Esophagus squamous epithelium (tissue), 4 donors: ENCODE measurements around the gene NPY.

Experiments used
- POLR2A ChIP-seq, 4 donors: fragments of 450-650 bp; IDR thresholded peaks; one replicate each; pipeline ENCODE4 v1.6.1; 2017; ENCODE audit warnings: antibody characterized with exemption in 4 of 4, mild to moderate bottlenecking in 4 of 4, moderate library complexity in 3 of 4
- TF ChIP-seq, protein P1 (sequence below), 6 experiments: fragments of 450-650 bp in 4 of 6; fragments of 200-600 bp in 2 of 6; sonication (generic) in 2 of 6; IDR thresholded peaks; one replicate each; pipeline ENCODE4 v1.5.1; 2016 to 2019; ENCODE audit warnings: antibody characterized with exemption in 6 of 6, mild to moderate bottlenecking in 4 of 6, moderate library complexity in 4 of 6

DNA sequence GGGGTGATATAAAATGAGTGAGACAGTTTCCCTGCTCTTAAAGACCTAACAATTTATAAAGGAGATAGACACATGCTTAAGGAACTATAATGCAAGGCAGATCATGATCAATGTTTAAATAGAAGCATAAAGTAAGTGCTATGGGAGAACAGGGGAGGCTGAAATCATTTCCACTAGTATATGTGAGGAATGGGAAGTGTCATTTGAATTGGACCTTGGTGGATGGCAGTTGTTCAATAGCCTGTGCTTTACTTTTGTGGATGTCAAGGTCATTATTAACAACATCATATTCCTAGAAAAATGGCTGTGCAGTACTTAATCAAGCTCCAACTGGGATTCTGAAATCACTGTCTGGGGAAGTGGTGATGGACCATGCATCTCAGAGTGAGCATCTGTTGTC lies 14.7 kb downstream of the NPY start:
- TF ChIP-seq, protein P1, sequence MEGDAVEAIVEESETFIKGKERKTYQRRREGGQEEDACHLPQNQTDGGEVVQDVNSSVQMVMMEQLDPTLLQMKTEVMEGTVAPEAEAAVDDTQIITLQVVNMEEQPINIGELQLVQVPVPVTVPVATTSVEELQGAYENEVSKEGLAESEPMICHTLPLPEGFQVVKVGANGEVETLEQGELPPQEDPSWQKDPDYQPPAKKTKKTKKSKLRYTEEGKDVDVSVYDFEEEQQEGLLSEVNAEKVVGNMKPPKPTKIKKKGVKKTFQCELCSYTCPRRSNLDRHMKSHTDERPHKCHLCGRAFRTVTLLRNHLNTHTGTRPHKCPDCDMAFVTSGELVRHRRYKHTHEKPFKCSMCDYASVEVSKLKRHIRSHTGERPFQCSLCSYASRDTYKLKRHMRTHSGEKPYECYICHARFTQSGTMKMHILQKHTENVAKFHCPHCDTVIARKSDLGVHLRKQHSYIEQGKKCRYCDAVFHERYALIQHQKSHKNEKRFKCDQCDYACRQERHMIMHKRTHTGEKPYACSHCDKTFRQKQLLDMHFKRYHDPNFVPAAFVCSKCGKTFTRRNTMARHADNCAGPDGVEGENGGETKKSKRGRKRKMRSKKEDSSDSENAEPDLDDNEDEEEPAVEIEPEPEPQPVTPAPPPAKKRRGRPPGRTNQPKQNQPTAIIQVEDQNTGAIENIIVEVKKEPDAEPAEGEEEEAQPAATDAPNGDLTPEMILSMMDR (IDR thresholded peaks at IDR 0.05), result no peak
- no peak for TF ChIP-seq POLR2A (IDR thresholded peaks at IDR 0.05)
